ENCODE measurements around the gene PCYOX1L. TPM values are rescaled to one million over a fixed set of nuclear protein-coding genes. Genes with fewer than 3 reads are reported as not detected.

Gene PCYOX1L
- total and polyA plus RNA-seq, 5 donors: 3.7 to 7.0 (median 5.9) TPM

DNA sequence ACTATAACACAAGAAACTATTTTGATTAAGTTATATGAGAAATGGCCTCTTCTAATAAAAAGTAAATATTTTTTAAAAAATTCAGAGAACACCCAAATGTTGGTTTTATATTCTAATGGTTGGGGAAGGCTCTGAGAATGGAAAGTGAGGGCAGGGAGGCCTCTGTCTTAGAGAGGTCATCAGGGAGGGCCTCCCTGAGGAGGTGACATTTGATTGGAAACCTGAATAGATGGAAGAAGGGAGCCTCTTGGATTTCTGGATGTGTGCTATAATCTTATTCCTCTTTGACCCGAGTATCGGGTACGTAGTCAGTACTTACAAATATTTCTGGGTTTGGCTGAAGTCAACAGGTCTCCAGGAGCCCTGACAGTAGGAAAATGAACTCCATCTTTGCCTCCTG is 38.7 kb upstream of the PCYOX1L start:
- Histone ChIP-seq H3K4me3 (ENCODE audit: low read length) (no peak overlapping the region), H3K27me3 (ENCODE audit: control insufficient read depth, insufficient read depth) (no peaks in the 10 kb centered on the region), H3K9me3 (ENCODE audit: control insufficient read depth, low read length) (no peaks in the 10 kb centered on the region), H3K27ac (ENCODE audit: low read length) (no peak overlapping the region), H3K4me1 (ENCODE audit: control insufficient read depth, insufficient read depth, low read length) (peaks cover 5% of the 10 kb centered on the region)
- intact Hi-C loops (cut with DNase I): loop anchor here in 1 of 4 donors (5.0 kb wide), 1 partner anchor 48 kb away; no protein-coding TSS in a partner anchor
- ATAC-seq (no peak), DNase-seq (no peak)
- WGBS: 94% methylated on average over 3 of the region's 3 CpGs

DNA sequence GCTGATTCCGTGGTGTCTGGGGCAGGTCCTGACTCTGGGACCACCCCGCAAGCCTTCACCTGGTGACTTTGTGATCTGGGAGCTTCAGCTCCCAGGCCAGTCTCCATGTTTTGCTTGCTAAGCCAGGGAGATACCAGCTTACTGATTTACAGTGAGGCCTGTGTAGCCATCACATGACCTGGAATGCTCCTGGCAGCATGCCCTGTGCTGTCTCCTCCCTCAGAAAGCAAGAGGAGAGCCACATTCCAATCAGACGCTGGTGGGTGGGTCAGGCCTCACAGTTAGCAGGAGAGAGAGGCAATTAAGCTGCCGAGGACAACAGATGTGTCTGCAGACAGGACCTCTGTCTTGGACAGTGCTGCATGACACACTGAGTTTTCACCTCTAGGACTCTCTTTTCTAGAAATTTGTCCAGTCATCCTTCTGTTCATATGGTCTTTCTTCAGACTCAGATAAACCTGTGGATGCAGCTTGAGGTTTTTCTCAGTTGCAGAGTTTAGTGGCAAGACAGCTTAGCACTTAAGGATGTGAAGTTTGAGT is 37.0 kb upstream of the PCYOX1L start:
- Histone ChIP-seq H3K4me3 (ENCODE audit: low read length) (no peak overlapping the region), H3K27ac (ENCODE audit: low read length) (peak overlapping the region; percentile 73), H3K27me3 (ENCODE audit: control insufficient read depth, insufficient read depth) (no peaks in the 10 kb centered on the region), H3K9me3 (ENCODE audit: control insufficient read depth, low read length) (no peaks in the 10 kb centered on the region), H3K4me1 (ENCODE audit: control insufficient read depth, insufficient read depth, low read length) (peaks cover 5% of the 10 kb centered on the region)
- 24% methylated on average over 4 of the region's 4 CpGs for WGBS
- DNase-seq (peak; percentile 90 to 97 (median 95)), ATAC-seq (peak; percentile 87 to 89)
- intact Hi-C loops (cut with DNase I): no loop called here

DNA sequence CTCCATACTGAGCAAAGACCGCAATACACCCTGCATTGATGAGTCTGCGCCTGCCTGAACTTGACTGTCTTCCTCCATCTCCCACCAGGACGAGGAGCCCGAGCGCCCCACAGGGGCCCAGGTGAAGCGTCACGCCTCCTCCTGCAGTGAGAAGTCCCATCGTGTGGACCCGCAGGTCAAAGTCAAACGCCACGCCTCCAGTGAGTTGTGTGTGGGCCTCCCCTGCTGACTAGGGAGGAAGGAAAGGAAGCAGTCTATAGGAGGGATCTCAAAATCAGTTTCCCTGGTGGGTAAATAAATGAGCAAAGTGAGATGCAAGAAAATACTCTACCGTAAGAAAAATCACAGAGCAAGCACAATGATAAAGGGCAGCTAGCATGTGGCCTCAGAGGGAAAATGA is 35.3 kb upstream of the PCYOX1L start:
- intact Hi-C loops (cut with DNase I): no loop called here
- 80% methylated on average over 12 of the region's 12 CpGs for WGBS
- H3K4me1 ChIP-seq (ENCODE audit: control insufficient read depth, insufficient read depth, low read length): peaks cover 5% of the 10 kb centered on the region
- ATAC-seq: no peak
- no peaks in the 10 kb centered on the region for H3K27me3 ChIP-seq (ENCODE audit: control insufficient read depth, insufficient read depth)
- no peak for DNase-seq
- H3K9me3 ChIP-seq (ENCODE audit: control insufficient read depth, low read length): no peaks in the 10 kb centered on the region
- H3K27ac ChIP-seq (ENCODE audit: low read length): no peak overlapping the region
- no peak overlapping the region for H3K4me3 ChIP-seq (ENCODE audit: low read length)

DNA sequence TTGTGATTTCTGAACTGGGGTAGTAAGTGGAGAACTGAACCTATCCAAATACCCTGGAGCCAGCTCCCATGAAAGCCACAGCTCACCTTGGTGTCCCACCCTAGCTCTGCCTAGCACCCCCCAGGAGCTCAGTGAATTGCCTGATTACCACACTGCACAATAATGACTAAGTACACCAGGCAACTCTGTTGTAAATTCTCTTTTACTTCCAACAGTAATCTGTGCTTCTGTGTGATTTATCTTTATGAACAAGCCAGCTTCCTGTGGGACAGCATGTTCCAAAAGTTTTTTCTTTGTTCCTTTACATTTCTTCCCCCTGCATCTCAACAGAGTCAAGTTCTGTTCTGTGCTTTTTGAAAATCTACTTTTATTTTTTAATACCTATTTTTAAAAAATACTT is 34.6 kb upstream of the PCYOX1L start:
- ATAC-seq (peak; percentile 56 to 70), DNase-seq (no peak)
- intact Hi-C loops (cut with DNase I): no loop called here
- Histone ChIP-seq H3K4me3 (ENCODE audit: low read length) (no peak overlapping the region), H3K4me1 (ENCODE audit: control insufficient read depth, insufficient read depth, low read length) (peaks cover 5% of the 10 kb centered on the region), H3K27ac (ENCODE audit: low read length) (no peak overlapping the region), H3K27me3 (ENCODE audit: control insufficient read depth, insufficient read depth) (no peaks in the 10 kb centered on the region), H3K9me3 (ENCODE audit: control insufficient read depth, low read length) (no peaks in the 10 kb centered on the region)

DNA sequence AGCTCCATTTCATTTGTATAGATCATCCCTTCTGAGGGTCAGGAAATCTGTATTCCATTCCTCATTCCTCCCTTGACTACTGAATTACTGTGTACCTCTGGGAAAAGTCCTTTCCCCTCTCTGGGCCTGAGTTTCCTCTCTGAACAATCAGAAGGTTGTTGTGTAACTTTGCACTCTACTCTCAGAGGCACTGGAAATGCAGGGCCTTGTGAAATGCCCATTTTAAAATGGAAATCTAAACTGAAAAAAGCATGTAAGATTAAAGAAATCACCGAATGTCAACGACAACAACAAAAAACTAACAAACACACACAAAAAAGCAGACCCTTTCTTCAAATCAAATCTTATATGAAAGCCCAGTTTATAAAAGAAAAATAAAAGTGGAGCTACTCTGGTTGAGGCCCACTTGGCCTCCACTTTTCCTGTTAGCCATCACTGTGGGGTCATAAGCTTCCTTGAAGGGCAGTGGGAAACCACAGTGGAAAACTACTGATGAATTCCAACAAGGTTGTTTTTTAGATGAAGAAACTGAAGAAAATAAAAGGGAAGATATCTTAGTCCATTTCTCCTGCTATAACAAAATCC is 34.1 kb upstream of the PCYOX1L start:
- intact Hi-C loops (cut with DNase I): no loop called here
- Histone ChIP-seq H3K4me1 (ENCODE audit: control insufficient read depth, insufficient read depth, low read length) (peaks cover 5% of the 10 kb centered on the region), H3K27ac (ENCODE audit: low read length) (peak overlapping the region; percentile 69), H3K4me3 (ENCODE audit: low read length) (no peak overlapping the region), H3K27me3 (ENCODE audit: control insufficient read depth, insufficient read depth) (no peaks in the 10 kb centered on the region), H3K9me3 (ENCODE audit: control insufficient read depth, low read length) (no peaks in the 10 kb centered on the region)
- ATAC-seq (peak in 1 of 2 donors; percentile 72), DNase-seq (no peak)
- whole genome bisulfite sequencing: 69% methylated on average over 2 of the region's 2 CpGs

DNA sequence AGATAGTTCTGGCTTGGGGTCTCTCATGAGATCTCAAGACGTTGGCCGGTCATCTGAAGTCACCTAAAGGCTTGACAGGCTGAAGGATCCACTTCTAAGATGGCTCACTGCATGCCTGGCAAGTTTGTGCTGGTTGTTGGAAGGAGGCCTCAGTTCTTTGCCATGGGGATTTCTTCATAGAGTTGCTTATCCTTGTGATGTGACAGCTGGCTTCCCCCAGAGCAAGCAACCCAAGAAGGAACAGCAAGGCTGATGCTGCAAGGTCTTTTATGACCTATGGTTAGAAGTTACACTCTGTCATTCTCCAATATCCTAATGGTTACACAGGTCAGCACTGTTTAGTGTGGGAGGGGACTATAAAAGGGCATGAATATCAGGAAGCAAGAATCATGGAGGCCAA is 33.2 kb upstream of the PCYOX1L start:
- H3K4me1 ChIP-seq (ENCODE audit: control insufficient read depth, insufficient read depth, low read length): peaks cover 5% of the 10 kb centered on the region
- WGBS: 81% methylated on average over 2 of the region's 2 CpGs
- intact Hi-C loops (cut with DNase I): no loop called here

DNA sequence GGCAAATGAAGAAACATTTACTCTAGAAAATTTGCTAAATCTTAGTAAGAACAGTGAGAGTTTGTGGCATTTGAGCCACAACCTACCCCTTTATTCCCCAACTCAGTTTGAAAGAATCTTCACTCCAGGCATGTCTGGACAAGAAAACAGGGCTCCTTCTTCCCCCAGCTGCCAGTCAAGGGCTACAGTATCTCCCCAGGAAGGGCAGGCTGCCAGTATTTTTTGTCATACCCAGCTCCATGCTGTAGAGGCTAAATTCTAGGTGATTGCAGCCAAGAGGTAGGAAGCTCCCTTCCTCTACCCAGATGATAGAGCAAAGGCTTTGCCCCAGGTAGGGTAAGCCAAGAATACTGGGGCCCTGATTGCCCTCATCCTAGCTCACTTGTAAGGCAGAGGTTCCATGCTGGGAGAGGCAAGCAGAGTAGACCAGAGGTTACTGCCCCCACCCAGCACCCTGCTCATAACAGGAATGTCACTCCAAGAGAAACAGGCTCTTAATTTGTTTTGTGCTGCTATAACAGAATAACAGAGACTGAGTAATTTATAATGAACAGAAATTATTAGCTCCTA is 32.6 kb upstream of the PCYOX1L start:
- Histone ChIP-seq H3K4me3 (ENCODE audit: low read length) (no peak overlapping the region), H3K4me1 (ENCODE audit: control insufficient read depth, insufficient read depth, low read length) (peaks cover 5% of the 10 kb centered on the region), H3K27ac (ENCODE audit: low read length) (peak overlapping the region; percentile 23), H3K27me3 (ENCODE audit: control insufficient read depth, insufficient read depth) (no peaks in the 10 kb centered on the region), H3K9me3 (ENCODE audit: control insufficient read depth, low read length) (no peaks in the 10 kb centered on the region)
- intact Hi-C loops (cut with DNase I): no loop called here
- ATAC-seq (no peak), DNase-seq (no peak)

More for the DNA sequence above, 33.2 kb upstream of the PCYOX1L start:
- no peak for DNase-seq
- ATAC-seq: no peak
- Histone ChIP-seq H3K4me3 (ENCODE audit: low read length) (no peak overlapping the region), H3K27me3 (ENCODE audit: control insufficient read depth, insufficient read depth) (no peaks in the 10 kb centered on the region), H3K27ac (ENCODE audit: low read length) (no peak overlapping the region), H3K9me3 (ENCODE audit: control insufficient read depth, low read length) (no peaks in the 10 kb centered on the region)

DNA sequence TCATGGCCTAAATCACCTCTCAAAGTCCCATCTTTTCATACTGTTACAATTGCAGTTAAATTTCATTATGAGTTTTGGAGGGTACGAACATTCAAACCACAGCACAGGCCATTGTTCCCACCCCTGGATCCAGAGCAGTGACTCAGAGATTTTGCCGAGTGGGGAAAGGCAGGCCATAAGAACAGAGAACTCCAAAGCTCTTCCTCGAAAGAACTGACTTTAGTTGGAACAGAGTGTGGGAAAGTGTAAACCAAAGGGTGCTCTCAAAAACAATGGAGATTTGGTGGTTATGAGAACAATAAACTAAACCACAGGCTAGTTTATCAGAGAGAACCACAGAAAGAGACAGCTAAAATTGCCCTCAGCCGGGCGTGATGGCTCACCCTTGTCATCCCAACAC is 32.0 kb upstream of the PCYOX1L start:
- H3K4me1 ChIP-seq (ENCODE audit: control insufficient read depth, insufficient read depth, low read length): no peaks in the 10 kb centered on the region
- DNase-seq: no peak
- WGBS: 91% methylated on average over 5 of the region's 5 CpGs
- H3K9me3 ChIP-seq (ENCODE audit: control insufficient read depth, low read length): no peaks in the 10 kb centered on the region
- H3K27ac ChIP-seq (ENCODE audit: low read length): no peak overlapping the region
- intact Hi-C loops (cut with DNase I): no loop called here
- no peaks in the 10 kb centered on the region for H3K27me3 ChIP-seq (ENCODE audit: control insufficient read depth, insufficient read depth)
- no peak for ATAC-seq
- H3K4me3 ChIP-seq (ENCODE audit: low read length): no peak overlapping the region

DNA sequence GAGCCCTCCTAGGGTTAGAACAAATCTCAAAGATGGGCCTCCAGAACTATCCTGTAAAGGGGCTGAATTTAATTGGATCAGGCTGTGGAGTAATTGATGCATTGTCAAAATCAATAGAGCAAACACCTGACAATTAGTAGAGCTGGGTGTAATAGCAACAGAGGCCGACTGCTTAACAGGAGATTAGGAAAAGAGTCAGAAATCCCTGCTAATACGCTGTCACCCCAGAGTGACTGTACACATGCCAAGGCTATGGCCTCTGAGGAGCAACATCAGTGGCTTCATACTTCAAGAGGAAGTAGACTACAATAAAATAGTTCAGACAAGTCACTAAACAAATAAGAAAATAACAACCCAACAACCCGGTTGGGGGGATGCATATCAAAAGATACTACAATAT is 31.2 kb upstream of the PCYOX1L start:
- DNase-seq (no peak), ATAC-seq (no peak)
- WGBS: 79% methylated on average over 3 of the region's 3 CpGs
- Histone ChIP-seq H3K9me3 (ENCODE audit: control insufficient read depth, low read length) (no peaks in the 10 kb centered on the region), H3K4me3 (ENCODE audit: low read length) (no peak overlapping the region), H3K27me3 (ENCODE audit: control insufficient read depth, insufficient read depth) (no peaks in the 10 kb centered on the region), H3K4me1 (ENCODE audit: control insufficient read depth, insufficient read depth, low read length) (no peaks in the 10 kb centered on the region), H3K27ac (ENCODE audit: low read length) (no peak overlapping the region)
- intact Hi-C loops (cut with DNase I): no loop called here

DNA sequence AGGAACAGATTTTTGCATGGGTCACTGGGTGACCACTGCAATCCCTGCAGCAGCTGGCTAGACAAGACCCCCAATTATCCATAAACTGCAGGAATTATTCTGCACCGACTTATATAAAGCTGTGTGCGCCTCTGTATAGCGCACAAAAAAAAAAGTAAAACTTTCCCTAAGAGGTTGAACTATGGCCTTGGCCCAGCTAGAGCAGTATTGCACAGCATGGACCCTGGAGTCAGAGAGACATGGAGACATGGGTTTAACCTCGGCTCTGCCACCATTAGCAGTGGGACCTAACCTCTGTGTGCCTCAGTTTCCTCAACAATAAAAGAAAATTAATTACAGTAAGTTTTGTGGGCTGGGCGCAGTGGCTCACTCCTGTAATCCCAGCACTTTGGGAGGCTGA is 29.7 kb upstream of the PCYOX1L start:
- Histone ChIP-seq H3K4me1 (ENCODE audit: control insufficient read depth, insufficient read depth, low read length) (no peaks in the 10 kb centered on the region), H3K9me3 (ENCODE audit: control insufficient read depth, low read length) (no peaks in the 10 kb centered on the region), H3K27ac (ENCODE audit: low read length) (no peak overlapping the region), H3K27me3 (ENCODE audit: control insufficient read depth, insufficient read depth) (no peaks in the 10 kb centered on the region), H3K4me3 (ENCODE audit: low read length) (no peak overlapping the region)
- intact Hi-C loops (cut with DNase I): no loop called here
- DNase-seq (no peak), ATAC-seq (no peak)
- WGBS: 96% methylated on average over 5 of the region's 5 CpGs

DNA sequence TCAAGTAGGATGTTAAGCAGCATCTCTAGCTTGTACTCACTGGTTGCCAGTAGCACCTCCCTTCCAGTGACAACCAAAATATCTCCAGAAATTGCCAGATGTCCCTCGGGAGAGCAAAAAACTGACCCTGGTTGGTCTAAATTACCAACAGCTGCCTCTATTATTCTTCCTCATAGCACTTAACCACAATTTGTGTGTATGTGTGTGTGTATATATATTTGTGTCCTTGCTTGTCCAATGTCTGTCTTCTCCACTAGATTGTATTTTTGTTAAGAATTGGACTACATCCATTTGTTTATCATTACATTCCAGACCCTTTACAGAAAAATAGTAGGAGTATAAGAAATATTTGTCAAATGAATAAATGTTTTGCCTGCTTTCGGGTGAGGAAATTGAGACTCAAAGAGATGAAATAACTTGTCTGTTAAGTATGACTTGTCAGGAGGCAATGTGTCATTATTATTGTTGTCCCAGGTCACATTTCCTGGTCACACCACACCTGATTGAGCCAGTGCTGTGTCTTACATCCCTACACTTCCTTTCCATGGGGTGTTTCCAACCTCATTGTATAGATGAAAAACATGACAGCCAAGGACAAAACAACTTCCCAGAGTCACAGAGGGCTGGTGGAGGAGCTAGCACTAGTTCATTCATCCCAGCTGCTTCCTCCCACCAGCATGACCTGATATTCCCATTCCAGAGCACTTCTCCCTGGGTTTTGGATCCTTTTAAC is 24.0 kb upstream of the PCYOX1L start:
- intact Hi-C loops (cut with DNase I): no loop called here
- no peak for ATAC-seq
- WGBS: 78% methylated on average over 2 of the region's 2 CpGs
- no peak overlapping the region for H3K27ac ChIP-seq (ENCODE audit: low read length)
- H3K4me1 ChIP-seq (ENCODE audit: control insufficient read depth, insufficient read depth, low read length): no peaks in the 10 kb centered on the region
- no peaks in the 10 kb centered on the region for H3K9me3 ChIP-seq (ENCODE audit: control insufficient read depth, low read length)
- no peak overlapping the region for H3K4me3 ChIP-seq (ENCODE audit: low read length)
- no peaks in the 10 kb centered on the region for H3K27me3 ChIP-seq (ENCODE audit: control insufficient read depth, insufficient read depth)
- no peak for DNase-seq

Measured in right cardiac atrium (tissue), 5 donors.